ENCODE data around the gene FGFBP2.

FGFBP2 gene

DNA sequence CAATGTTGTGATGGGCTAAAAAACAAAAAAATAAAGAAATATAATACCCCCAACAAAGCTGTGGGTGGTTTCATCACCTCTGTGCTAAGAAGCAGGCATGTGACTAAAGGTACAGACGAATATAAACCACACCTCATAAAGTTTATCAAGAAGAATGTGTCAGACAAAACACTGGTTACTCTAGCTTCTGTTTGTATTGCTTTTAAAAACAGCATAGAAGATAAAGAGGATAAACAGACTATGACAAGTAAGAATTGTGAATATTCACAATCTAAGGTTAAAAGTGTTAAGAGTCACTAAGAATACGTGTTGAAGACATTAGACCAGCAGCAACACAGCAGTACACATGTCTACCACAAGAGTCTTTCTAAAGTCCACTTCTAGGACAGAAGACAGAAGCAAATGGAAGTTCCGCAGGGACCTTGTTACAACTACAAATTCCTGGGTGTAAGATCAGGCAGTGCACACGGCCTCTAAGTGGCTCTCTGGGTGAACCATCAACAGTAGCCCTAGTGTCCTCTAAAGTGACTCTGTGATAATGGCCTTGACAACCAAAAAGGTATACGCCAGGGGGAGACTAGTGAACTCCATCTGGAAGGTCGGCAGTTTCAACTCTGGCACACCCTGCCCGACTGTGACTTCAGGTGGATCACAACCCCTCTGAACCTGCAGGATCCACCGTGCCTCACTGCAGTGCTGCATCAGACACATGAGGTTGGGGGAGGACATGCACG lies 8.3 kb upstream of the FGFBP2 start:
- DNase-seq (ENCODE audit: extremely low read depth, low read depth): no peak
- no peak overlapping the region for H3K4me3 ChIP-seq (replicated peaks; ENCODE audit: low read depth, low read length)
- TF ChIP-seq, protein P1, sequence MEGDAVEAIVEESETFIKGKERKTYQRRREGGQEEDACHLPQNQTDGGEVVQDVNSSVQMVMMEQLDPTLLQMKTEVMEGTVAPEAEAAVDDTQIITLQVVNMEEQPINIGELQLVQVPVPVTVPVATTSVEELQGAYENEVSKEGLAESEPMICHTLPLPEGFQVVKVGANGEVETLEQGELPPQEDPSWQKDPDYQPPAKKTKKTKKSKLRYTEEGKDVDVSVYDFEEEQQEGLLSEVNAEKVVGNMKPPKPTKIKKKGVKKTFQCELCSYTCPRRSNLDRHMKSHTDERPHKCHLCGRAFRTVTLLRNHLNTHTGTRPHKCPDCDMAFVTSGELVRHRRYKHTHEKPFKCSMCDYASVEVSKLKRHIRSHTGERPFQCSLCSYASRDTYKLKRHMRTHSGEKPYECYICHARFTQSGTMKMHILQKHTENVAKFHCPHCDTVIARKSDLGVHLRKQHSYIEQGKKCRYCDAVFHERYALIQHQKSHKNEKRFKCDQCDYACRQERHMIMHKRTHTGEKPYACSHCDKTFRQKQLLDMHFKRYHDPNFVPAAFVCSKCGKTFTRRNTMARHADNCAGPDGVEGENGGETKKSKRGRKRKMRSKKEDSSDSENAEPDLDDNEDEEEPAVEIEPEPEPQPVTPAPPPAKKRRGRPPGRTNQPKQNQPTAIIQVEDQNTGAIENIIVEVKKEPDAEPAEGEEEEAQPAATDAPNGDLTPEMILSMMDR (IDR thresholded peaks at IDR 0.05; ENCODE audit: low read depth, low read length, missing control alignments): no peak

DNA sequence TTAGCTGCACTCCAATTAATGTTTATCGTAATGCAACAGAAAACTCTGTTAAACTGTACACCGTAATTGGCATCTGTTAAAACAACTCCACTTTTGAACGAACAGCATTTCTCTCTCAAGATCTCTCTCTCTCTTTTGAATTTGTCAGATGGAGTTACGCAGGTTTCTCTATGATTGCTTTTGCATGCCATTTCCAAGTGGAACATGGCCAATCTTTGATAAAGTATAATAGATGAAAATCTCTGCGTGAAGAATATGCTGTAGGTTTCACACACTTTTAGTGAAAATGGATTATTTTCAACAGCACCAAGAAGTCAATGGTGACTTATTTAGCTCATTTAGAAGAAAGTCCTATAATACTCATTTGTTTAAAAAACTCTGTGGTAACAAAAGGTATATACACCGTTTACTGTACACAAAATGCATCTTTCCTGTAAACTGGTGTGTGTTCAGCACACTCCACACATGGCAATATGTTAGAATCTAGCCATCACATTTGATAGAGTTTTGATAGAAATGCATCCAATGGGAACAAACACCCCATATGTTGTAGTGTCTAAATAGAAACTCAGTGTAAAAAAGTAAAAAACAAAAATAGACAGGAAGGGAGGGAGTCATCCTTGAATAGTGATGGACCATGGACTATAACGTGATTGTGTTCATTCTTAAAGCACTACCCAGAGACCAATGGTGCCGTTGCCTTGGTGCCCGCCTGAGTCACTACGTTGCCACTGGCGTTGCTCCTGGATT lies 5.8 kb upstream of the FGFBP2 start:
- TF ChIP-seq, protein P1 (IDR thresholded peaks at IDR 0.05; ENCODE audit: low read depth, low read length, missing control alignments): no peak
- DNase-seq (ENCODE audit: extremely low read depth, low read depth): no peak
- no peak overlapping the region for H3K4me3 ChIP-seq (replicated peaks; ENCODE audit: low read depth, low read length)

DNA sequence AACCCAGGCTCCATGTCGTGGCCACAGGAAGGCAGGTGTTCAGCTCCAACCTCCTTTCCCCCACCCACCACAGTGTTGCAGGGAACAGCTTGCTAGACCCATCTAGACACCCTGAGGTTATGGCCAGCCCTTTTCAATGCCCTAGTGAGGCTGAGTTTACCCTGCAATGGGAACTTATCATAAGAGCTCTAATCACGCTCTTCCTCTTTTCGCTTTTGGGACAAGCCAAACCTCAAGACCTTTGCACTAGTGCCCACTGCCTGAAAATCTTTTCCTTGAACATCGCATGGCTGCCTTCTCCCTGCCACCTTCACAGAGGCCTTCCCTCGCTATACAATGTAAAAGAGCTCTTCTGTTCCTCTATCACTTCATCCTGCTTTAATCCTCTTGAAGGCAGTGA lies 2.4 kb upstream of the FGFBP2 start:
- TF ChIP-seq, protein P1 (IDR thresholded peaks at IDR 0.05; ENCODE audit: low read depth, low read length, missing control alignments): no peak
- no peak overlapping the region for H3K4me3 ChIP-seq (replicated peaks; ENCODE audit: low read depth, low read length)
- no peak for DNase-seq (ENCODE audit: extremely low read depth, low read depth)

DNA sequence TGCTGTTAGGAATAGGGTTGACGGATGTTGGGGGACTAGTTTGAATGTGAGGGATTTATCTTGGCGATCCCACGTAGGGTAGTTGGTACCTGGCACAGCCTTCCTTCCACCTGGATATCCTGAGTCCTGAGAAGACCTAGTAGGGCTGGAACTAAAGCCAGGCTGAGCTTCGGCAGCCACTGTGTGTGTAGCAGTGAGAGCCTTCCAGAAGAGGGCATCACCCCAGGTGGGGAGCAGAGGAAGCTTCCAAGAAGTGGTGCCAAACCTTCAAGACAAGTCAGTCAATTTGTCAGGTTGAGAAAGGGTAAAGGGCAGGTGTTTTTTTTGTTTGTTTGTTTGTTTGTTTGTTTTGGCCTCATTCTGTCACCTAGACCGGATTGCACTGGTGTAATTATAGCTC lies 1.2 kb upstream of the FGFBP2 start:
- TF ChIP-seq, protein P1 (IDR thresholded peaks at IDR 0.05; ENCODE audit: low read depth, low read length, missing control alignments): no peak
- no peak for DNase-seq (ENCODE audit: extremely low read depth, low read depth)

DNA sequence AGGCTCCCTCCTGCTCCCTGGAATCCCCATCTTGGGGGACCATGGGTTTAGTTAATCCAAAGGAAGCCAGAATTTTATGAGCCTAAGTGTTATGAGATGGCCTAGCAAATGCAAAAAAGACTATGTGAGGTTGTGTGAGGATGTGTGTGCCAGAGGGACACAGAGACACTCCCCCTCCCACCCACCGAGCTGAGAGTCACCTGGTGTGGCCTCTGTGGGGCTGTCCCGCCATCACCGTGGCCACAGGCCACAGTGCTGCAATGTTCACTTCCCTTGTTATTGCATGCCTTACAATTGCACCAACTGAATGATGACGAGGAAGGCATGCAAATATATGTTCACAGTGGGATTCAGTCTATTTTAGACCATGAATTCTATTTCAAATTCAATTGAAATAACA lies 601 bp upstream of the FGFBP2 start:
- TF ChIP-seq, protein P1 (IDR thresholded peaks at IDR 0.05; ENCODE audit: low read depth, low read length, missing control alignments): no peak
- H3K4me3 ChIP-seq (replicated peaks; ENCODE audit: low read depth, low read length): no peak overlapping the region
- no peak for DNase-seq (ENCODE audit: extremely low read depth, low read depth)

More for the DNA sequence above, 1.2 kb upstream of the FGFBP2 start:
- no peak overlapping the region for H3K4me3 ChIP-seq (replicated peaks; ENCODE audit: low read depth, low read length)

DNA sequence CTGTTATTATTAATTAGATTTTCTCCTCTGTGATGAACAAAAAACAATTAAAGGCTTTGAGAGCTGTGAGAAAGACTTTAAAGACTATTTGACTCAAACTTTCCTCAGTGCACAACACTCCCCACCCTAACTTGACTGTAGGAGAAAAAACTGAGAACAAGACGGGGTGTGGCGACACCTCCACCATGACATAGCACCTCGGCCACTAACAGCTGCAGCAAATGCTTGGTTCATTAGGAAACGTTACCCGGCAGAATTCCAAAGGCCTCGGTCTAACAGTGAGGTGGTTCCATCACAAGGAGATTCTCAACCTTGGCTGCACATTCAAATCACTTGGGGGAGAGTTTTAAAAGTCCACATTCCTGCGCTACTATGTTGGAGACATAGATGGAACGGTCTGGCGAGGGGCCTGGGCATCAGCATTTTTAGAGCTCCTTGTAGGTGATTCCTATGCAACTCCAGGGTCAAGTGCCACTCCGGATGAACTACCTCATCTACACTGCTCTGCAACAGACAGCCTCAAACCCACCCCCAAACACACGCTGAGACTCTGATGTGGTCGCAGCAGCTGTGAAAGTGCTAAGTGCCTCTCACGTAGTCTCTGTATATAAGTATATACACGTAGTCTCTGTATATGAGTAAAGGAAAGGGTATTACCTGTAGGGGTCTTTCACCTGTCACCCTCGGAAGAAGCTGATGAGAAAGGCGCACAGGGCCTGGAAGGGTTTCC lies 1.0 kb downstream of the FGFBP2 start:
- TF ChIP-seq, protein P1 (IDR thresholded peaks at IDR 0.05; ENCODE audit: low read depth, low read length, missing control alignments): no peak
- no peak overlapping the region for H3K4me3 ChIP-seq (replicated peaks; ENCODE audit: low read depth, low read length)
- DNase-seq (ENCODE audit: extremely low read depth, low read depth): no peak

Data from HFF-Myc (cell line).